NCI-H128 (cell line): ENCODE data around the gene CRHR1.

Source experiments
- DNase-seq: peaks from one replicate; lab custom pipeline; 2025; ENCODE audit not compliant: unreplicated experiment; lab: John Stamatoyannopoulos, UW

CRHR1 gene

GRCh38 chr17:45758544-45758943, 25.6 kb upstream of the CRHR1 start:
- no peak for DNase-seq

GRCh38 chr17:45759761-45760160, 24.4 kb upstream of the CRHR1 start:
- DNase-seq = no peak

GRCh38 chr17:45761957-45762565, 22.1 kb upstream of the CRHR1 start:
- no peak for DNase-seq

GRCh38 chr17:45763182-45763581, 20.9 kb upstream of the CRHR1 start:
- no peak for DNase-seq

GRCh38 chr17:45764479-45764878, 19.6 kb upstream of the CRHR1 start:
- no peak for DNase-seq

- DNase-seq = no peak
Measured at GRCh38 chr17:45768000-45768399, 16.1 kb upstream of the CRHR1 start.

GRCh38 chr17:45770632-45771270, 13.4 kb upstream of the CRHR1 start:
- no peak for DNase-seq

GRCh38 chr17:45771271-45771959, 12.7 kb upstream of the CRHR1 start:
- DNase-seq = no peak

GRCh38 chr17:45775148-45775547, 9.0 kb upstream of the CRHR1 start:
- DNase-seq = no peak

GRCh38 chr17:45775576-45776011, 8.5 kb upstream of the CRHR1 start:
- no peak for DNase-seq

GRCh38 chr17:45776896-45777295, 7.2 kb upstream of the CRHR1 start:
- no peak for DNase-seq

GRCh38 chr17:45777388-45777787, 6.7 kb upstream of the CRHR1 start:
- DNase-seq = no peak

GRCh38 chr17:45780921-45781320, 3.2 kb upstream of the CRHR1 start:
- DNase-seq = no peak

GRCh38 chr17:45782889-45783592, 1.1 kb upstream of the CRHR1 start:
- DNase-seq = no peak

- no peak for DNase-seq
Measured at GRCh38 chr17:45783593-45784292, 377 bp upstream of the CRHR1 start.

GRCh38 chr17:45784741-45785479, 790 bp downstream of the CRHR1 start:
- no peak for DNase-seq

GRCh38 chr17:45785480-45786193, 1.5 kb downstream of the CRHR1 start:
- no peak for DNase-seq

GRCh38 chr17:45786349-45786748, 2.2 kb downstream of the CRHR1 start:
- DNase-seq = no peak

- DNase-seq = no peak
Measured at GRCh38 chr17:45787044-45787443, 2.9 kb downstream of the CRHR1 start.

GRCh38 chr17:45787656-45788055, 3.5 kb downstream of the CRHR1 start:
- DNase-seq = no peak
